NCI-H2227 (cell line): Measurements from ENCODE around the gene ACOT6.
"Not testable (repeated sequence)": the region's sequence is repeated elsewhere in the genome, so short reads cannot be mapped to it uniquely, and the experiment has no call there.

Experiments
- DNase-seq: peaks from one replicate; lab custom pipeline; 2025; ENCODE audit not compliant: unreplicated experiment; lab: John Stamatoyannopoulos, UW

The ACOT6 gene

DNA sequence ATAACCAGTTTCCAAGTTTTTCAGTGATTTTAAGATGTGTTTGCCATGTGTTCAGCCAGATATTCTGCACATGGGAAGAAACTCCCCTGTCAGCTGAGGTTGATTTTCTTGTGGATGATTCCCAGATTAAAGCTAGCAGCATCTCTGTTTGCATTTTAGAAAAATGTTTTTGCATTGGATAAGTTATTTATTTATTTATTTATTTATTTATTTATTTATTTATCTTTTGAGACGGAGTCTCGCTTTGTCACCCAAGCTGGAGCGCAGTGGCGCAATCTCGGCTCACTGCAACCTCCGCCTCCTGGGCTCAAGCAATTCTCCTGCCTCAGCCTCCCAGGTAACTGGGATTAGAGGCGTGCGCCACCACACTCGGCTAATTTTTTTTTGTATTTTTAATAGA is 17.8 kb upstream of the ACOT6 start:
- no peak for DNase-seq

DNA sequence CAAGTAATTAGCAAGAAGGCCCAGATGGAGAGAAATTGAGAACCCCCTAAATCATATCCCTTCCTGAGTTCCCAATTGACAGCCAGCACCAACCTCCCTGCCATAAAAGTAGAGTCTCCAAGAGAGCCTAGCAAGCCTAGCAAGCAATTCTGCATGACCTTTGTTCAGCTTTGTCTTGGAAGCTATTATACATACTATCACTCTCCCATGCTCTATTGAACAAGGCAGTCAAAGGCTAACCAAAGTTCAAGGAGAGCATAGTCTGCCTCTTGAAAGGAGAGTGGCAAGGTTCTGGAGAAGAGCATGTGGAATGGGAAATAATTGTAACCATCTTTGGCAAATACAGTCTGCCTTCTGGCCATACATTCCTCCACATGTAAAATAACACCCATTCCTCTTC is 12.8 kb upstream of the ACOT6 start:
- no peak for DNase-seq

DNA sequence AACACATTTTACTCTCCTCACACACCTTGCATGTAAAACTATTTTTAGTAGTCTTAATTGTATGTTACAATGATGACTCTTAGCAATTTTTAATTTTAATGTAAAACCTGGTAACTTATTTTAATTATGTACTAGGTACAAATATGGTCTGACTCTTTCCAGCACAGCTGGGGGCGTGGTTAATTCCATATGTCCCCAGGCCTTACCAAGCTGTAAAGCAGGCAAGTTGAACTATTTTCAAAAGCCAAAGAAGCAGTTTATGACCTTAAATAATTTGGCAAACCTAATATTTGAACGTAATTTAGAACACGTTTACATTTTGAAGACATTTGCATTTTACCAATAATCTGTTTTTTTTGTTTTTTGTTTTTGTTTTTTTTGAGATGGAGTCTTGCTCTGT is 9.3 kb upstream of the ACOT6 start:
- no peak for DNase-seq

- no peak for DNase-seq
Measured at GRCh38 chr14:73606271-73606670, 6.0 kb upstream of the ACOT6 start.

DNA sequence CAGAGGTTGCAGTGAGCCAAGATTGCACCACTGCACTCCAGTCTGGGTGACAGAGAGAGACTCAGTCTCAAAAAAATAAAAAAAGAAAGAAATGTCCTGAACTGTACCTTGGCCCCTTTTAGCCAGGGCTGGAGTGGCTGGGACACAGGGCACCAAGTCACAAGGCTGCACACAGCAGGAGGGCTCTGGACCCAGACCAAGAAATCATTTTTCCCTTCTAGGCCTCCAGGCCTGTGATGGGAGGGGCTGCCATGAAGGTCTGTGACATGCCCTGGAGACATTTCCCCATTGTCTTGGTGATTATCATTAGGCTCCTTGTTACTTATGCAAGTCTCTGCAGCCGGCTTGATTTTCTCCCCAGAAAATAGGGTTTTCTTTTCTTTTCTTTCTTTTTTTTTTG is 5.1 kb upstream of the ACOT6 start:
- no peak for DNase-seq

- DNase-seq: no peak
Measured at GRCh38 chr14:73610687-73611086, 1.6 kb upstream of the ACOT6 start.

GRCh38 chr14:73613046-73613383 is 698 bp downstream of the ACOT6 start:
- peak; percentile 55 for DNase-seq

DNA sequence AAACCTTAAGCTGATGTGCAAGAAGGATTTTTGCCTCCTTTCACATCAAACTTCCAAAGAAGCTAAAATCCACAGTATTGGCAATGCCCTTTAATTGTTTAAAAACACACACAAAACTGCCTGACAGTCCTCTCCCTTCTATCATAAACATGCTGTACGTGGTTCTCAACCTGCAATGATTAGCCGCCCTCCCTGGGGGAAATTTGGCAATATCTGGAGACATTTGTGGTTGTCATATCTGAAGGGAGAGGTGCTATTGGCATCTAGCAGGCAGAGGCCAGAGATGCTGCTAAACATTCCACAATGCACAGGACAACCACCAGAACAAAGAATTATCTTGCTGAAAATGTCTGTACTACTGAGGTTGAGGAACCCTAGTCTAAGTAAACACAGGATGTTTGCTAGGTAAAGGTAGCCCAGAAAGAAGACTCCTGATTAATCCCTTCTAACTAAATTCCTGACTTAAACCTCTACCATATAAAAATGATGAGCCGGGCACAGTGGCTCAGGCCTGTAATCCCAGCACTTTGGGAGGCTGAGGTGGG is 1.2 kb downstream of the ACOT6 start:
- no peak for DNase-seq

- DNase-seq: no peak
Measured at GRCh38 chr14:73616831-73617230, 4.5 kb downstream of the ACOT6 start.

DNA sequence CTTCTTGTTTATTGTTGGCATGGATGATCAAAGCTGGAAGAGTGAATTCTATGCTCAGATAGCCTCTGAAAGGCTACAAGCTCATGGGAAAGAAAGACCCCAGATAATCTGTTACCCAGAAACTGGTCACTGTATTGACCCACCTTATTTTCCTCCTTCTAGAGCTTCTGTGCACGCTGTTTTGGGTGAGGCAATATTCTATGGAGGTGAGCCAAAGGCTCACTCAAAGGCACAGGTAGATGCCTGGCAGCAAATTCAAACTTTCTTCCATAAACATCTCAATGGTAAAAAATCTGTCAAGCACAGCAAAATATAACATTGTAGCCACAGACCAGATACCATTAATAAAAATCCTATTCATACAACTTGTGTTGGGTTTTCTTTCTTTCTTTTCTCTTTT is 7.2 kb downstream of the ACOT6 start:
- DNase-seq: no peak

DNA sequence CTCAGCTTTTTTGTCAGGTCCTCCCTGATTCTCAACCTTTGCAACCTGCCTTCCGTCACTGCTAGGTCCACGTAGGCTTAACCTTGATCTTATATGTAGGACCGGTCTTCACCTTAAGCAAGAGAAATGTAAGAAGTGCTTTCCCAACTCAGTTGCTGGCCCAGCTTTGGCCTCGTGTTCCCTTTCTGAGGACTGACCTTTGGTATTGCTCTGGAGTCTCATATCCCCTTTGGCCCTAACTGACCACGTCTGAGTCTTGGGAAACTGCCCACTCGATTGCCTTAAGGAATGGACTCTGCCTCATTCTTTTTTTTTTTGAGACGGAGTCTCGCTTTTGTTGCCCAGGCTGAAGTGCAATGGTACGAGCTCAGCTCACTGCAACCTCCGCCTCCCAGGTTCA is 8.0 kb downstream of the ACOT6 start:
- no peak for DNase-seq

GRCh38 chr14:73623504-73624054 is 11.3 kb downstream of the ACOT6 start:
- no peak for DNase-seq

GRCh38 chr14:73625706-73626105 is 13.4 kb downstream of the ACOT6 start:
- DNase-seq: no peak

GRCh38 chr14:73627151-73627558 is 14.8 kb downstream of the ACOT6 start:
- no peak for DNase-seq

- DNase-seq: no peak
Measured at GRCh38 chr14:73630009-73630780, 17.9 kb downstream of the ACOT6 start.

GRCh38 chr14:73633116-73634010 is 21.0 kb downstream of the ACOT6 start:
- peak; percentile 67 for DNase-seq

- peak; percentile 71 for DNase-seq
Measured at GRCh38 chr14:73634011-73634833, 21.9 kb downstream of the ACOT6 start.

DNA sequence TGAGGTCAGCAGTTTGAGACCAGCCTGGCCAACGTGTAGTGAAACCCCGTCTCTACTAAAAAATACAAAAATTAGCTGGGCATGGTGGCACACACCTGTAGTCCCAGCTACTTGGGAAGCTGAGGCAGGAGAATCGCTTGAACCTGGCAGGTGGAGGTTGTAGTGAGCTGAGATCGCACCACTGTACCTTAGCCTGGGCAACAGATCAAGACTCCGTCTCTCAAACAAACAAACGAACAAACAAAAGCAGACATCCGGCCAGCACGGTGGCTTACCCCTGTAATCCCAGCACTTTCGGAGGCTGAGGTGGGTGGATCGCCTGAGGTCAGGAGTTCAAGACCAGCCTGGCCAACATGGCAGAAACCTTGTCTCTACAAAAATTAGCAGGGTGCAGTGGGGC is 24.0 kb downstream of the ACOT6 start:
- not testable (repeated sequence) for DNase-seq

DNA sequence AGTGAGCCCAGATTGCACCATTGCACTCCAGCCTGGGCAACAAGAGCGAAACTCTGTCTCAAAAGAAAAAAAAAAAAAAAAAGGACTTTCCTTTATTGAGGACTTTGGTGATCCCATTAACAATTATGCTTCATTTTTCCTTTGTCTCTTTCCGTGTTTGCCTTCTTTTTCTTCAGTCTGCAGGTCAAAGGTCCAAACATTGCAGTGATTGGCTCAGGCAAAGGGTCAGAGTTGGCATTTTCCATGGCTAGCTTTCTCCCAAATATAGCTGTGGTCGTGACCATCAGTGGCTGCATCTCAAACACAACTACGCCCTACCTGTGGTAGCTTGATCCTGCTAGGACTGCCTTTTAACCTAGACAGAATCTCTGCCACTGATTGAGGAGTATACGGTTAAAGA is 25.5 kb downstream of the ACOT6 start:
- no peak for DNase-seq

DNA sequence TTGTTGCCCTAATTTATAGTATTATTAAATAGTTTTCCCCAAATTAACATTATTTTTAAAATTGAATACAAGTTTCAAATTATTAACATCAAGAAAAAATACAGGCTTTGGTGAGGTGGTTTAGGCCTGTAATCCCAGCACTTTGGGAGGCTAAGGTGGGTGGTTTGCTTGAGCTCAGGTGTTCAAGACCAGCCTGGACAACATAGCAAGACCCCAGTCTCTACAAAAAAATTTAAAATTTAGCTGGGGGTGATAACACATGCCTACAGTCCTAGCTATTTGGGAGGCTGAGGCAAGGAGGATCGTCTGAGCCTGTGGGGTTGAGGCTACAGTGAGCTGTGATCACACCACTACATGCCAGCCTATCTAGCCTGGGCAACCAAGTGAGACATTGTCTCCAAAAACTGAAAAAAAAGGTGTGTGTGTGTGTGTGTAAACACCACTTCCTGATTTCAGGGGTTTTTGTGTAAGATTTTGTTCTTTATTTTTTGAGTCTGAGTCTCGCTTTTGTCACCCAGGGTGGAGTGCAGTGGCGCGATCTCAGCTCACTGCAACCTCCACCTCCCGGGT is 28.6 kb downstream of the ACOT6 start:
- no peak for DNase-seq
